ENCODE results near the gene EHHADH.

The EHHADH gene

DNA sequence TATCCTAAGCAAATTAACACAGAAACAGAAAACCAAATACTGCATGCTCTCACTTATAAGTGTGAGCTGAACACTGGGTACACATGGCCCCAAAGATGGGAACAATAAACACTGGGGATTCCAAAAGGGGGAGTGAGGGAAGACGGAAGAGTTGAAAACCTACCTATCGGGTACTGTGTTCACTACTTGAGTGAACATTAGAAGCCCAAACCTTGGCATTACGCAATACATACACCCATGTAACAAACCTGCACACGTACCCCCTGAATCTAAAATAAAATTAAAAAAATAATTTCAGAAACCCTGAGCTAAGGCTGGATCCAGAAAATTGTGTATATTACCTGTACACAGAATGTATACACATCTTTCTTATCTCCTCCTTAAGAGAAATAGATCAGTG is 58.2 kb downstream of the EHHADH start:
- no peak for DNase-seq (ENCODE audit: low read depth)

DNA sequence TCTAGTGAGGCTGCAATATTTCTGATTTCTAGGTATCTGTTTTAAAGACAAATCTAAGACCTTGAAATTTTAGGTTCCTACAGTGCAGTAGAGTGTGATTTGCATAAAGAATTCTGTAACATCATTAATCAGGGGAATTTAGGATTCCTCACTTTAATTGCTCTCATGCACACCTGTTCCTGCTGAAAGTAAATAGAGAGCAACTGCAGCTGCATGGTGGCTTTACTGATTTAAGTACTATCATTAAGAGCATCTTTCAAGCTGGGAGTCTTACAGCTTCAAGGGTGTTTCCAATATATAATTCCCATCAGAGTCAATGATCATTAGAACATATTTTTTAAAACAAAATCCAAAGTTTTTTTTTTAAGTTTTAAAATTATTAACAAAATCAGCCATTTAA is 65.0 kb downstream of the EHHADH start:
- DNase-seq (ENCODE audit: low read depth), result no peak

DNA sequence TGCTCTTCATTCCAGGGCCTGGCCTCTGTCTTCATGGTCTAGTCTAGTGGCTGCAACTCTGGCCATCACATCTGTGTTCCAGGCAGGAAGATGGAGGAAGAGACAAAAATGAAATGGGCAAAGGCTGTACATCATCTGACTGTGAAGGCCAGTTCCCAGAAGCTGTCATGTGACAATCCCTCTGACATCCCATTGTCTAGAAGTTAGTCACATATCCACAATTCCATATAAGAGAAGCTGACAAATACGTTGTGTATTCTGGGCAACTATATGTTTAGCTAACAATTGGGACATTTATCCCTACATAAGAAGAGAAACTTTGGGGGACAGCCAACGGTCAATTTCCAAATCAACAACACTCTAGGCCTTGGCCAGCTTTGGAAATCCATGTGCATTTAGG is 66.5 kb downstream of the EHHADH start:
- no peak for DNase-seq (ENCODE audit: low read depth)

DNA sequence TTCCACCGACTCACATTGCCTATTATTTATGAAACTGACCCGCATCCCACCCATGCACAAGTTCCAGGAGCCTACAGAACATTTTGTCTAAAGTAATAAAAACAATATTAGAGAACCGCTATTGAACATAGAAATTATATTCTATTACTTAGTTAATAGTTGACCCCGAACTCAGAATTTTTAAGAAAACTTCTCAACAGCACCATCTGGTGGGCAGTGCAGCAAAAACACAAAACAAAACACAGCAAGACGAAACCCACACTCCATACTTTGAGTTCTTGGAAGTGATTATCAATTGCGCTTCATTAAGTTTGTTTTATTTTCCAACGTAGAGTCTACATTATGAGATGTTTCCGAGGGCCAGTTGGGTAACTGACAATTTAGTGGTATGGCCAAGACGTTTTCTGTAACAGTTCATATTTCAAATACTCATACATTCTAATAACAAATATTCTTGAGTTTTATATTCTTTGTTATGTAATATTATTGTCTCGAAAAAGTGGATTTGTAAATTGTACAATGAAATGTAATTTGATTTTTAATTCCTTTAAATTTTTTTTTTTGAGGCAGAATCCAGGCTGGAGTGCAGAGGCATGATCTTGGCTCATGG is 77.0 kb downstream of the EHHADH start:
- DNase-seq (ENCODE audit: low read depth), result peak; percentile 8

DNA sequence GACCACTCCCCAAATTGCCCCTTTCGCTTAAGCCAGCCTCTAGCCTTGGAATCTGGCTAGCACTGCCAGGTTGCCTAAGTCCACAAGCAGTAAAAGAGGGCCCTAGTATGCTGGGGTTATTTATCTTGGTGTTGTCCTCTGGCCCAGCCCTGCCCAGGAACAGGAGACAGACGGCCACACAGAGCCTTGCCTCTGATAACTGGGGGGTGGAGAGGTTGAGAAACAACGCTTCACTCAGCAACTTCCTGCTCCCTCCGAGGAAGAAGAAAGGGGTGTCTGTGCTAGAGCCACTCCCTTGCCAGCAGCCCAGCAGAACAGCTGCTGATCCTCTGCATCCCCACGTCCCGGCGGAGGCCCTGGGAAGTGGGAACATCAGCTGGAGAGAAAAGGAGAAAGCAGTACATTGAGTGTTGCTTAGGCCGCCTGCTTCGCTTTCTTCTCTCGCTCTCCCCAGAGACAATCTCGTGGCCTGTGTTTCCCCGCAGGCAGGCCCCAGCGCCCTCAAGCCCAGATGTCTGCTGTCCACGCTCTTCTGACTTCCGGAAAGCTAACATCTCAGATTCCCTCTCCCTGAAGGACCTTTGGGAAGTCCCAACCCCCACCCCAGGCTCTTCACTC is 78.4 kb downstream of the EHHADH start:
- no peak for DNase-seq (ENCODE audit: low read depth)

DNA sequence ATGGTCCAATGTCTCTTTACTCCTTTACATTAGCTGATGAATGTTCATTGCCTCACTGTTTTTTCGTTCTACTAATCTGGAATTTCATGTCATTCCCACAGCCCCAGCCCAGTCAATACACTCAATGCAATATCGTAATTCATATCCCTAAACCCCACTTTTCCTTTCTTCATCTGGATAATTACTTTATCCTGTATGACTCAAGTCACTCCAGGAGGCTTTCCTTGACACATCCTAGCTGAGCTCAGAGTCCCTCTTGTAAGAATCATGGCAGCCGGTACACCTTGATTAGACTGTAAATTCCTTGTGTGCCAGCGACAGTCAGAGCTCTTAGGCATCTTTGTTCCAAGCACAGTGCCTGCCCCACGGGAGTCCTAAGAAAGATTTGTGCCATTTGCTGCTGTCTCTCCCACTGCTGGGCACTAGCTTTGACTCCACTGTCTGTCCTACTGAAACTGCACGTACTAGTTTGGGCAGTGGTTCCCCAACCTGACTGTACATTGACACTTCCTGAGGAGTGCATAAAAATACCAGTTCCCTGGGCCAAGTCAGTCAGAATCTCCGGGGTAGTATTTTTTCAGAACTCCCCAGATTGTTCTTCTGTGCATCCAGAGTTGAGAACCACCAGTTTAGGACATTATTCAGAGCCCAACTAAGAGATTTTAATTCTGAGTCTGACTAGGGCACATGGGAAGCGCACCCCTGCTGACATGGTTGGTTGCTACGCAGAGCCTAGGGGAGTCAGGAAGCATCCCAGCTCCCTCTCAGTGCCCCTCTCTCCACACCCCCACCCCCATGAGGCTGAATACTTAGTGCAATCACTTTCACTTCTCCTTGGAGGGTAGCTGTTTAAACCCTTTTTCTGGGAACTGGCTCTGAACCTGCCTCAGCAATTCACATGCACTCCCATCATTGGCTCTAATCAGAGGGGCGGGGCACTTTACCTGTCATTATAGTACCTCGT is 81.5 kb downstream of the EHHADH start:
- DNase-seq (ENCODE audit: low read depth), result no peak

DNA sequence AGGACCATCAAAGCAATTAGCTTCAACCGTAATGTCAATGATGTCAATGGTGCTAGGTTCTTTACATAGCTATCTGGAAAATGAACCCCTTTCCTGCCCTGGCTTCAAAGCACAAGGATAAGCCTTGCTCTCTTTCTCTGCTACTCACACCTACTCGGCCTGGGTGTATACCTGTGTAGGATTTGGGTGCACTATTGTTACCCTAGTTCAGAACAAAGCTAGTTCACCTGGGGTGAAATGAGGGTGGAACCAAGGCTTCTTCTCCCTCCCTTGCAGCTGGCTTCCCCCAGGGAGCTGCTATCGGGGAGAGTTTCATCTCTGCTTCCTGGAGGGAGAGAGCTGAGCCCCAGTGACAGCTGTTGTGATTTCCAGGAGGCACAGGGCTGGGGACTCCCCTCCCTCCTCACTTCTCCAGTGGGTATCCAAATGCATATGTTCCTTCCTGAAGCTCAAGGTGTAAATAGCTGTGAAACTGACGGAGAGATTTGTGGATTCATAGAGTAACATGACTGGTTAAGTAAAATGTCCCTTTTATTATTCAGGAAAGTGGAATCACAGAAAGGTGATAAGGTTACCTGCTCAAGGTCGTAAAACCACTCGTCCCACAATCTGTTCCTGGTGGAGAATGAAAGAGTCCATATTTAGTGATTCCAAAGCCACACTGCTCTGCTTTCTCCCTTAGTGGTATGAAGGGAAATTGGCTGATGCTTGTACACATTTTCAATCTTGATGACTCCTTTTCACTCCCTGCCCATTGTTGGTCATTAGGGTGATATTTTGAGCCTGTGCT is 89.2 kb downstream of the EHHADH start:
- no peak for DNase-seq (ENCODE audit: low read depth)

DNA sequence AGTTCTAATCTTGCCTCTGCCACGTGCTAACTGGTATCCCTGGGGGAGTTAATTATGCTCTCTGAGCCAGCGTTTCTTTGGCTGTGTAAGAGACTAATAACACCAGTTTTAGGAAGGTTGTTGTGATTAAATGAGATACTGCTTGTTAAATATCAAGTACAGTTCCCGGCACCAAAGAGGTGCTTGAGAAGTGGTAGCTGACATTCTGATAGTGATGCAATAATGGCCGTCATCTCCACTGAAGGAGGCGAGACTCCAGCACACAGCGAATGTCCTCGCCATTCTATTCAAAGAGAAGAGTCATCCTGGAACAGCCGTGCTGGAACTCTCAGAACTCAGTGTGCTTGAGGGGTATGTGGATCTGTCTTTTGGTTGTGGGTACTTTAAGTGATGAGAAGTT is 91.2 kb downstream of the EHHADH start:
- no peak for DNase-seq (ENCODE audit: low read depth)

DNA sequence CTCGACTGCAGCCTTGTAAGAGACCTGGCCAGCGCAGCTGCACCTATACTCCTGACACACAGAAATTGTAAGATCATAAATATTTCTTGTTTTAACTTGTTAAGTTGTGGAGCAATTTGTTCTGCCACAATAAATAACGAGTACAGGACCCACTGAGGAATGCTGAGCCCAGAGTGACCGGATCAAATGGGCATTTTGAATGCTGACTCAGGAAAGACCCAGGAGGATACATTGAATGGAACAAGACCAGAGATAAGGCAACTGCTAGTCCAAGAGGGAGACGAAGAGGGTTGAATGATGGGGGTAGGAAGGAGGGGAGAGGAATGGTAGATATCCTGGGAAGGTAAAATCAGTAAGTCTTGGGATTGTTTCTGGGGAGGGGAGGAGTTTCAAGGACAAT is 92.1 kb downstream of the EHHADH start:
- DNase-seq (ENCODE audit: low read depth), result no peak

DNA sequence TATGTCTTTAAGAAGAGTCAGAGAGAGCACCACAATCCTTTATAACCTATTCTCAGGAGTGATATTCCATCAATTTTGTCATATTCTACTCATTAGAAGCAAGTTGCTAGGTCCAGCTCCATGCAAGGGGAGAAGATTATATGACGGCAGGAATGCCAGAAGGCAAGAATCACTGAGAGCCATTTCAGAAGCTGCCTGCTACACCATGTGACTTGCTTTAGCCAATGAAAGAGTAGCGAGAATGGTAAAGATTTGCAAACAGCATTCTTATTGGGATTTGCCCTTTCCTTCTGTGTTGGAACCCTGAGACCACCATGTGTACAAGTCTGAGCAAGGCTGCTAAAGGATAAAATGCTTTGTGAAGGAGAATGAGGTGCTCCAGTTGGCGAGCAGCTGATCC is 96.5 kb downstream of the EHHADH start:
- DNase-seq (ENCODE audit: low read depth), result no peak

DNA sequence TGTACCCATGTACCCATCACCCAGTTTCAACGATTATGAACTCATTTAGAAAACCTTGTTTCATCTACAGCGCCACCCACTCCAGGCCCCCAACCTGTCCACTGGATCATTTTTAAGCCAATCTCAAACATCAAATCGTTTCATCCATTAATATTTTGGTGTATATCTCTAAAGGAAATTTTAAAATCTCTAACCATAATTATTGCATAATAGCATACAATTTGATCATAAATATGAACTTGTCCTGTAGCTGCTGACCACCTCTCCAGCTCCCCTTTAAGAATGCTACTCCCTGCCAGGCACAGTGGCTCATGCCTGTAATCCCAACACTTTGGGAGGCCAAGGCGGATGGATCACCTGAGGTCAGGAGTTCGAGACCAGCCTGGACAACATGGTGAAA is 98.2 kb downstream of the EHHADH start:
- DNase-seq (ENCODE audit: low read depth), result no peak

DNA sequence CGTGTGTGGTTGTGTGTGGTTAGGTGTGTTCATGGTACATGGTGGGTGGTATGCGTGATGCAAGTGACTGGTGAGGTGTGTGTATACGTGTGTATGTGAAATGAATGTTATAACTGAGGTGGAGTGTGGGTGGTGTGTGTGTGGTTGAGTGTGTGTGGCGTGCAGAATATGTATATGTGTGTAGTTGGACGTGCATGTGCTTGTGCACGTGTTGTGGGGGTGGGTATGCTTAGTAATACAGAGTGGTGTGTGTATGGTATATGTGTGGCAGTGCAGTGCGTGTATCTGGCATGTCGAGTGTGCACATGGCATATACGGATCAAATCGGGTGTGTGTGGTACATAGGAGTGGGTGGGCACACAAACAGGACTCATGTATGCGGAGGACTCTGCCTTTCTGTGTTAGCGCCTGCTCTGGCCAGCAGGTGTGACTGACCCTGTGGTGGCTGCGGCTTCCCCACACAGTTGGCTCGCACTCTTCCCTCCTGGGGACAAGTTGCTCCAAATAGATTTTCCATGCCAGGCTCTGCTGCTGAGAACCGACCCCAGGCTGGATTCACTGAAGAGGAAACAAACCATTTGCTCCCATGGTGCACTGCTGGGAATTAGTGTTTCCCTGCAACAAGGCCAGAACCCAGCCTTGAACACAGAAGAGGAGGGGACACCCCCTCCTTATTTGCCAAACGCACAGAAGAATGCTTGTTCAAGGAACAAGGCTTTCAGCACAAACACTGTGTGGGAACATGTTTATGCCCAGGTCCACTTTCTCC is 99.8 kb downstream of the EHHADH start:
- no peak for DNase-seq (ENCODE audit: low read depth)

DNA sequence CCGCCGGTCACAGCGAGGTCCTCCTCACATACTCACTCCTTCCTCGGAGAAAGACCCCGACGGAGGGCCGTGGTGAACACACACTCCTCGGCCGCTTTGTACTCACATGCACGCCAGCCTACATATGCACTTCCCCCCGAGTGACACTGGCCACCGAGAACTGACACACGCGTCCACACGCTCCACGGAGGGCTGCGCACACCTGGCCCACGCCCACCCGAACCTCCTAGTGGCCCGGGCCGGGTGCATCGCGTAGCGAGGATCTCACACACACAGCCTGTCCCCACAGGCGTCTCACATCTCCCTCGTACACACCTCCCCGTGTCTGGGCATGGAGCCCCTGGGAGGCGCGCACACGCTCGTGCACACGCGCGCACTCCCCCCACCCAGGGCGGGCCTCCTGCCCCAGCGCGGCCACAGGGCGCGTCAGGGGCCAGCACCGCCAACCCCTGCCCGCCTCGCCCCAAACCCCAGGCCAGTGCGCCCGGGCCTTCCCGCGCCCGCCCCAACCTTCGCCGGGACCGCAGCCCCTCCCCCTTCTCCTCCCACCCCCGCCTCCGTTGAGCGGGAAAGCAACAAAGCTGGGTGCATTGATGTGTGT is 100.6 kb downstream of the EHHADH start:
- no peak for DNase-seq (ENCODE audit: low read depth)

DNA sequence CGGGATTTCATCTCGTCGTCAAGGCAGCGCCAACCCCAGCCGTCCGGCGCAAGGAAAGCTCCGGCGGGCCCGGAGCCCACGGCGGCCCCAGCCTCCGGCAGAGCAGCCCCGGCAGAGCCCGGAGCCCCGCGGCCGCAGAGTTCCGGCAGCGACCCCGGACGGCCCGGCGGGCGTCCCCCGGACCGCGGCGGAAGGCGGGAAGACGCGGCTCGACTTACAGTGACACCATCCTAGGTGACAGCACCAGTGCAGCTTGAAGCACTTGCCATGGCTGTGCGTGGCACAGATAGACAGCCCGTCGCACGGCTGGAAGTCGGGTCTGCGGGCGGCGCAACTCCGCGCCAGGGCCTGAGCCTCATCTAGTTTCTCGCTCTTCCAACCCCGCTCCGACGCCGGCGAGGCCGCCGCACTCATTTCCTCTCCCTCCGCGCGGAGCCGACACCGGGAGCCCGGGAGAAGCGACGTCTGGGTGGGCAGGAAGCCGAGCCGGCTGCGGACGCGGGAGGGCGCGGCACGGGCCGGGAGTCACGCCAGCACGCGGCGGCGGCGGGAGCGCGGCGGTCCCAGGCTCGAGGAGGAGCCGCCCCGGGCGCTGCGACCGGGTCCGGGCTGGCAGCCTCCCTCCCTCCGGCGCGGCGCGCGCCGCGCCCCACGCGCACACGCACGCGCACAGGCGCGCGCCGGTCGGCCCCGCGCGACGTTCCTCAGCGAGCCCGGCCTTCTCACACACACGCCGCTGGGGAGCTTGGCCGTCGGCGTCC is 101.3 kb downstream of the EHHADH start, which contains the start of gene C3orf70:
C3orf70 (minus strand) TSS at position 651 of the 761 bp plus-strand sequence; CDS start at position 414, 237 bp downstream.
- no peak for DNase-seq (ENCODE audit: low read depth)

DNA sequence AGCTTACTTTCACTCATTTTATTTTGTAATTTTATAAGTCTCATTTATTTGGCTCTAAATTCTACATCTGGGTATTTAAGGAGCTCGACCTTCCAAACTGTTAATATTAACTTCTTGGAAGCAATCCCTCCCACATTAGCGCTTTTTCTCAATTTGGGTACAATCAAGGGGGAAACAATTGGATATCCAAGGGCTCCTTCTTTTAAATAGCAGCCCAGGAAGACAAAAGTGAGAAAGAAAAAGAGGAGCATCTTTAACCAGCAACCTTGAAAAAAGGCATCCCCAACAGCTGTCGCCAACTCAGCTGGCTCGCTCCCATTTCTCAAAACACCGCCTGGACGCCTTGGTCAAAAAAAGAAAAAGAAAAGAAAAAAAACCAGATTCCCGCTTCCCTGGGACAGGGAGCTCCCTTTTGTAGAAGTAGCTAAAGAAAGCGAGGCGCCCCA is 101.9 kb downstream of the EHHADH start:
- DNase-seq (ENCODE audit: low read depth), result no peak

DNA sequence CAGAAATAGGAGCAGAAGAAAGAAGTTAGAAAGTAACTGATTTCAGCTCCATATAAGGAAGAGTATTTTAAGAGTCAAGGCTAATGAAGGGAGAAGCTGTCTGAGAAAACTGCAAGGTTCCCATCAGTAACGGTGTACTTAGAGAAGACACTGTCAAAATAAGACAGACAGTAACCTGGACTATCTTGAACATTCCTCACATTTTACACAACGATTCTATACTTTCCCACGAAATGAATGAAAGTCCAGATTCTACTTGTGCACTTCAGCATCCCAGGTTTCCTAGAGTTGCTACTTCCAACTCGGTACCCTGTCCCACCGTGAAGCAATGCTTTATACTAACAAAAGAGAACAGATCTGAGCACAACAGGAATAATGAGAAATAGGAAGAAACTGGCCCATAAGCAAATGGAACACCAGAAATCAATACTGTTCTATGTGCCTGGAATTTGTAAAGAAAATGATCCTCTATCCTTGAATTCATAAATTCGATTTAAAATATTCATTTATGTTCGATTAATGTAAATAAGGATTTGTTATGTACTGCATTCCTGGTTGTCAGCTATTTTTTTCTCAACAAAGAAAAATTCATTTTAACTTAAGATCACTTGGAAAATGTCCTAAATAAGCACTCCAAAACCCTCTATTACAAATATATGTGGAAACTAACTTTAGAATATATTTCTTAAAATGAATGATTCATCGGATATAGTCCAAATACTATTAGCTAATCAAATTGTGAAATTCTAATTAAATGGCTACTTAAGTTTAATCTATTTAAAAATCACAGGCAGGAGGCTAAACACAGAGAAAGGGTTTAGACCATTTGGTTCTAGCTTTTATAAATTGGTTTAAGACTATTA is 102.5 kb downstream of the EHHADH start:
- DNase-seq (ENCODE audit: low read depth), result no peak

DNA sequence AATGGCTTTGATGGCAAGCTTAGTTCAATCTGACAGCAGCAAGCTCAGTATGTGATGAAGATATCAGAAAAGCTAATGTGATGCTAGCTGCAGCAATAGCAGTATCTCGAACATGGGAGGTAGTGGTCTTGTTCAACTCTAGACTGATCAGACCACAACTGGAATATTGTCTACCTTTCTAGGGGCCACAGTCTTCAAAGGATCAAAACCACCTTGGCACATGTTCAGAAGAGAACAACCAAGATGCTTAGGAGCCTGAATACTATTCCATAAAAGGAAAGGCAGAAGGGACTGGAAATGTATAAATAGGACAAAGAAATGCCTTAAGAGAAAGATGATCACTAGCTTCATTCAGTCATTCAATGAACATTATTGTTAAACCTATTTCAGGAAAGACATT is 103.3 kb downstream of the EHHADH start:
- no peak for DNase-seq (ENCODE audit: low read depth)

DNA sequence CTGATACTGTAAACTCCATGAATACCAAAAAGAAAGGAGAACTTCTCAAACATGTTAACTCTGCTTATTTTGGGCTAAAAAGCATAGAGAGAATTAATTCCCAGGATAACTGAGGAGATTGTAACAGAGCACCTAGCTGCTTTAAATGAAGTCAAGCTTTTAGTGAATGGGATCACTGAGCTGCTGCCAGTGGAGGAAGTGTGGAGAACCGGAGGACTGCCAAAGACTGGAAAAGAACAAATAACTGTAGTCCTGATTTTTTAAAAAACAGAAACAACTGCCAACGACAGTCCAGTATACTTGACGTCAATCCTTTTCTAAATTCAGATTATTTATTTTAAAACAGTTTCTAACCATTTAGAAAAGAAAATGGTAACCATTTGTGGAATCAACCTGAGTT is 104.3 kb downstream of the EHHADH start:
- no peak for DNase-seq (ENCODE audit: low read depth)

DNA sequence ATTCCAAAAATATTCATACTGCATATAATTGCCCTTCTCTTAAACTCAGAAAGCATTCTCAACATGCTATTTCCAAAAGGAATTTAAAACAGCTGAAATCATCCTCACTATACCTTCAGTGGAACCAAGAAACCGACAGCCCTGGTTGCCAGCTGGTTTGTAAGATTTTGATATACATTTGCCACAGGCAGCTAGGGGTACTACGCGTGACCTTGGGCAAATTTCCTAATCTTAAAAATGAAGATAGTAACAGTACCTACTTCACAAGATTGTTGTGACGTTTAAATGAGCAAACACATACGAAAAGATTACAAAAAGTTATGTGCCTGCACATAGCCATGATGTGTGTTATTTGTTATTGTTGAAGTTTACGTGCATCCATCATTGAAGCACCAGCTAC is 108.3 kb downstream of the EHHADH start:
- no peak for DNase-seq (ENCODE audit: low read depth)

All from stromal cell of bone marrow (primary cell).